NT2/D1 (cell line): ENCODE measurements around the gene PHKG1.
"Not testable (repeated sequence)": the region's sequence is repeated elsewhere in the genome, so short reads cannot be mapped to it uniquely, and the experiment has no call there.

Source experiments
- DNase-seq: peaks from one replicate; pipeline ENCODE4 v3.0.0-alpha.2; 2011; ENCODE audit warnings: low read depth, low spot score
- H3K27me3 ChIP-seq: 2 replicates; pipeline ENCODE4 v1.6.0; 2011; ENCODE audit warnings: mild to moderate bottlenecking; ENCODE audit not compliant: insufficient read length, insufficient read depth
- H3K36me3 ChIP-seq: 2 replicates; pipeline ENCODE4 v1.6.1; 2011; ENCODE audit warnings: mild to moderate bottlenecking, low read length, mixed read lengths; ENCODE audit not compliant: insufficient read depth, insufficient read length
- H3K4me1 ChIP-seq: 2 replicates; pipeline ENCODE4 v1.5.1; 2011; ENCODE audit not compliant: insufficient read depth, insufficient read length
- H3K4me3 ChIP-seq: 2 replicates; pipeline ENCODE4 v1.5.1; 2011; ENCODE audit warnings: low read depth; ENCODE audit not compliant: insufficient read length
- H3K9ac ChIP-seq: 2 replicates; pipeline ENCODE4 v1.6.0; 2011; ENCODE audit warnings: low read depth; ENCODE audit not compliant: insufficient read length
- H3K9me3 ChIP-seq: 2 replicates; pipeline ENCODE4 v1.5.1; 2011; ENCODE audit warnings: mild to moderate bottlenecking, low read length; ENCODE audit not compliant: insufficient read depth
- SUZ12 ChIP-seq: IDR thresholded peaks from 2 replicates; pipeline ENCODE4 v1.6.1; 2011; ENCODE audit not compliant: insufficient read length, insufficient read depth; ENCODE audit errors: extremely low read depth
- YY1 ChIP-seq: IDR thresholded peaks from 2 replicates; pipeline ENCODE4 v1.6.1; 2011; ENCODE audit not compliant: insufficient read length, insufficient read depth
- ZNF274 ChIP-seq: IDR thresholded peaks from 2 replicates; pipeline ENCODE4 v1.6.1; 2011; ENCODE audit warnings: mild to moderate bottlenecking, low read depth, low read length

The PHKG1 gene

DNA sequence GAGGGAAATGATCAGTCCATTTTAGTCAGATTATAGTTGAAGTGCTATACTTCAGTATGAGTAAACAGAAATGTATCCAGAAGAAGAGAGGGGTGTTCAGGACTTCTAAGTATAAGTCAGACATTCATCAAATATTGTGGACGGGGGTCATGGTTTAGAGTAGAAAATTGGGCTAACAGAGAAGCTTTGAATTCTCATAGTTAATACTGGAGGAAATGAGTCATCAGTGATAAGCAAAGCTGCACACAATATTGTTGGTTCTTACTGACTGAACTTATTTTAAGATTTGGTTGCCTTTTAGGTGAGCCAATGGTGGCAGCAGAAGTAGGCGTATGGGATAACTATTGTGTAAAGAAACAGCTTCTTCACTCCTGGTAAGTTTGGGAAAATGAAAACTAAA, 30.4 kb downstream of the PHKG1 start:
- H3K36me3 ChIP-seq: peaks cover 71% of the 10 kb centered on the region
- DNase-seq: no peak
- H3K4me1 ChIP-seq: peaks cover 2% of the 10 kb centered on the region

GRCh38 chr7:56053993-56054392, 38.8 kb downstream of the PHKG1 start:
- Histone ChIP-seq H3K9ac (peak overlapping the region; percentile 65), H3K9me3 (no peaks in the 10 kb centered on the region), H3K27me3 (no peaks in the 10 kb centered on the region), H3K4me1 (peaks cover 2% of the 10 kb centered on the region), H3K36me3 (peaks cover 77% of the 10 kb centered on the region), H3K4me3 (no peak overlapping the region)
- no peak for TF ChIP-seq SUZ12
- DNase-seq: no peak

More for the DNA sequence above, 30.4 kb downstream of the PHKG1 start:
- H3K27me3 ChIP-seq: no peaks in the 10 kb centered on the region
- TF ChIP-seq ZNF274 (no peak), SUZ12 (no peak), YY1 (no peak)
- no peak overlapping the region for H3K9ac ChIP-seq
- H3K4me3 ChIP-seq: no peak overlapping the region
- H3K9me3 ChIP-seq: no peaks in the 10 kb centered on the region

DNA sequence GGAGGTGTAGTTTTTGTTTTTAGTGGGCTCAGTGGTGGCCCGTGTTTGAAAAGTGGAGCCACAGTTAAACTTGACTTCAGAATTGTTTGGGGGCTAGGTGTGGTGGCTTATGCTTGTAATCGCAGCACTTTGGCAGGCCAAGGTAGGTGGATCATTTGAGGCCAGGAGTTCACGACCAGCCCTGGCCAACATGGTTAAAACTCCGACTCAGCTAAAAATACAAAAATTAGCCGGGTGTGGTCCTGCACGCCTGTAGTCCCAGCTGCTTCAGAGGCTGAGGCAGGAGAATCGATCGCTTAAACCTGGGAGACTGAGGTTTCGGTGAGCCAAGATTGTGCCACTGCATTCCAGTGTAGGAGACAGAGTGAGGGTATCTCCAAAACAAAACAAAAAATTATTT, 39.4 kb downstream of the PHKG1 start:
- H3K27me3 ChIP-seq: no peaks in the 10 kb centered on the region
- peaks cover 2% of the 10 kb centered on the region for H3K4me1 ChIP-seq
- TF ChIP-seq YY1: no peak
- H3K36me3 ChIP-seq: peaks cover 71% of the 10 kb centered on the region
- H3K9ac ChIP-seq: peak overlapping the region; percentile 99
- peak overlapping the region; percentile 90 for H3K4me3 ChIP-seq
- no peaks in the 10 kb centered on the region for H3K9me3 ChIP-seq
- DNase-seq: no peak

DNA sequence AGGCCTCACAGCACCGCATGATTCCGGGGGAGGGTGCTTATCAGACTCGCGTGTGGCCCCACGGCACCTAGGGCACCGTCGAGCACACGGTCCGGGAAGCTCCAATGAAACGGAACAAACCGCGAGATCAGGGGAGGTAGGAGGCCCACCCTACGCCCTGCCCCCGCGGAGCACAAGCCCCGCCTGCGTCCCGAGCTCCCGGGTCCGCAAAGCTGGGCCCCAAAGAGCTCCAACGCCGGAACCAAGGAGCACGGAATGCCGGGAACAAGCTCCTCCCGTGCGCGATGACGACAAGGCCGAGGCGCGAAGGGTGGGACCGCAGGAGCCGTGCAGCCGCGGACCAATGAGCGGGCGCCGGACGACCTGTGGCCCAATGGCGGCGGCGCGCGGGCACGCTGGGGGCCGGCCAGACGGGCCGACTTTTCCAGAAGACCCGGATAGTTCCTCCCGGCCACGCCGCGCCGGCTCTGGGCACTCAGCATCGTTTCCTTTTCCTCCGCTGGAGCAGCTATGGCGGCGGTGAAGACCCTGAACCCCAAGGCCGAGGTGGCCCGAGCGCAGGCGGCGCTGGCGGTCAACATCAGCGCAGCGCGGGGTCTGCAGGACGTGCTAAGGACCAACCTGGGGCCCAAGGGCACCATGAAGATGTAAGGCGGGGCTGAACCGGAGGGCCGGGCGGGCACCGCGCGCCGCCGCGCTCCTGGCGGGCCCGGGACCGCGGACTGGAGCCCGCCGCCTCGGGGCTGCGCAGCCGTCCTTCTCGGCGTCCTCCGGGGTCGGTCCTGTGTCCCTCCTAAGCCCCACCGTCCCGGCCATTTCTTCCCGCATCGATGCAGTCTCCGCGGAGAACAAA, 41.2 kb downstream of the PHKG1 start, which contains the start of the genes CCT6A and PSPH:
CCT6A (plus strand) TSS at position 427 of the 853 bp plus-strand sequence; CDS start at position 511, 84 bp downstream.
PSPH (minus strand) TSS at position 106 of the 853 bp plus-strand sequence. CDS start 30,232 bp downstream, outside the sequence.
- peaks cover 54% of the 10 kb centered on the region for H3K36me3 ChIP-seq
- H3K9ac ChIP-seq: peak within 1 kb of the TSS; percentile 99
- H3K27me3 ChIP-seq: no peaks in the 10 kb centered on the region
- peak; percentile 99 for DNase-seq
- TF ChIP-seq SUZ12 (no peak), YY1 (peak; percentile 39)
- H3K9me3 ChIP-seq: no peaks in the 10 kb centered on the region
- H3K4me3 ChIP-seq: peak within 1 kb of the TSS; percentile 90
- peaks cover 2% of the 10 kb centered on the region for H3K4me1 ChIP-seq

- Histone ChIP-seq H3K9ac (peak overlapping the region; percentile 98), H3K9me3 (no peaks in the 10 kb centered on the region), H3K36me3 (peaks cover 48% of the 10 kb centered on the region), H3K4me1 (peaks cover 3% of the 10 kb centered on the region), H3K27me3 (no peaks in the 10 kb centered on the region), H3K4me3 (peak overlapping the region; percentile 90)
- DNase-seq: no peak
- no peak for TF ChIP-seq SUZ12
- TF ChIP-seq ZNF274: no peak
- no peak for TF ChIP-seq YY1
Measured at GRCh38 chr7:56051053-56051338, 41.8 kb downstream of the PHKG1 start.

DNA sequence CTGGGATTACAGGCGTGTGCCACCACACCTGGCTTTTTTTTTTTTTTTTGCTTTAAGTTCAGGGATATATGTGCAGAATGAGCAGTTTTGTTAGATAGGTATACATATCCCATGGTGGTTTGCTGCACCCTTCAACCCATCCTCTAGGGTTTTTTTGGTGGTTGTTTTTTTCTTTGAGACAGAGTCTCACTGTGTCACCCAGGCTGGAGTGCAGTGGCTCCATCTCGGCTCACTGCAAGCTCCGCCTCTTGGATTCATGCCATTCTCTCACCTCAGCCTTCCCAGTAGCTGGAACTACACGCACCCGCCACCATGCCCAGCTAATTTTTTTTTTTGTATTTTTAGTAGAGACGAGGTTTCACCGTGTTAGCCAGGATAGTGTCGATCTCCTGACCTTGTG, 44.0 kb downstream of the PHKG1 start:
- DNase-seq, H3K4me3 ChIP-seq, H3K4me1 ChIP-seq, H3K9me3 ChIP-seq, H3K27me3 ChIP-seq, H3K9ac ChIP-seq: not testable (repeated sequence)
- peaks cover 39% of the 10 kb centered on the region for H3K36me3 ChIP-seq

GRCh38 chr7:56048245-56048644, 44.5 kb downstream of the PHKG1 start:
- H3K36me3 ChIP-seq: peaks cover 36% of the 10 kb centered on the region
- H3K9ac ChIP-seq: no peak overlapping the region
- TF ChIP-seq YY1 (no peak), ZNF274 (no peak), SUZ12 (no peak)
- H3K4me3 ChIP-seq: no peak overlapping the region
- no peaks in the 10 kb centered on the region for H3K9me3 ChIP-seq
- H3K4me1 ChIP-seq: peaks cover 3% of the 10 kb centered on the region
- no peak for DNase-seq
- H3K27me3 ChIP-seq: no peaks in the 10 kb centered on the region

- H3K9me3 ChIP-seq, DNase-seq, H3K9ac ChIP-seq, H3K4me3 ChIP-seq, H3K27me3 ChIP-seq, H3K4me1 ChIP-seq: not testable (repeated sequence)
- H3K36me3 ChIP-seq: peaks cover 34% of the 10 kb centered on the region
Measured at GRCh38 chr7:56047446-56048116, 45.2 kb downstream of the PHKG1 start.
